GM12873 (cell line): ENCODE data around the gene SETBP1.

Experiments
- TF ChIP-seq, protein P1 (sequence below): IDR thresholded peaks from 2 replicates; pipeline ENCODE4 v1.5.1; 2012; ENCODE audit warnings: low read depth, mild to moderate bottlenecking, moderate library complexity, low read length, control low read depth; ENCODE audit not compliant: insufficient read depth; ENCODE audit errors: missing control alignments

Gene SETBP1

DNA sequence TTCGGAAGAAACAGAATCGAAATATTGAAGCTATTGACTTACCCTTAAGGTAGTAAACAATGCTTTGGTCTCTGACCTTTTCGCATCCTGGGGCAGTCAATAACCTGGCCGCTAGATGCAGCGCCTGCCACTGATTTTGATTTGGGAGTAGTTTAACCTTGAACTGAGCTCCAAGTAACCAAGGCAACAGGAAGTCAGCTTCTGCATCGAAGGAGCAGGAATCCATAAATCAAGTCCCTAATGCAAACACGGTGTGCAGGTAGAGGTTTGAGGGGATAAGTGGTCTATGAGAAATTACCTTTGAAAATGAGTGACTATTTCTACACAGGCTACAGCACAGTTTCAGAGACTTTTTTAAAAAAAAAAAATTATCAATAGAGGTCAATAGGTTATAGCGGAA lies 353.5 kb downstream of the SETBP1 start:
- TF ChIP-seq, protein P1, sequence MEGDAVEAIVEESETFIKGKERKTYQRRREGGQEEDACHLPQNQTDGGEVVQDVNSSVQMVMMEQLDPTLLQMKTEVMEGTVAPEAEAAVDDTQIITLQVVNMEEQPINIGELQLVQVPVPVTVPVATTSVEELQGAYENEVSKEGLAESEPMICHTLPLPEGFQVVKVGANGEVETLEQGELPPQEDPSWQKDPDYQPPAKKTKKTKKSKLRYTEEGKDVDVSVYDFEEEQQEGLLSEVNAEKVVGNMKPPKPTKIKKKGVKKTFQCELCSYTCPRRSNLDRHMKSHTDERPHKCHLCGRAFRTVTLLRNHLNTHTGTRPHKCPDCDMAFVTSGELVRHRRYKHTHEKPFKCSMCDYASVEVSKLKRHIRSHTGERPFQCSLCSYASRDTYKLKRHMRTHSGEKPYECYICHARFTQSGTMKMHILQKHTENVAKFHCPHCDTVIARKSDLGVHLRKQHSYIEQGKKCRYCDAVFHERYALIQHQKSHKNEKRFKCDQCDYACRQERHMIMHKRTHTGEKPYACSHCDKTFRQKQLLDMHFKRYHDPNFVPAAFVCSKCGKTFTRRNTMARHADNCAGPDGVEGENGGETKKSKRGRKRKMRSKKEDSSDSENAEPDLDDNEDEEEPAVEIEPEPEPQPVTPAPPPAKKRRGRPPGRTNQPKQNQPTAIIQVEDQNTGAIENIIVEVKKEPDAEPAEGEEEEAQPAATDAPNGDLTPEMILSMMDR: no peak

DNA sequence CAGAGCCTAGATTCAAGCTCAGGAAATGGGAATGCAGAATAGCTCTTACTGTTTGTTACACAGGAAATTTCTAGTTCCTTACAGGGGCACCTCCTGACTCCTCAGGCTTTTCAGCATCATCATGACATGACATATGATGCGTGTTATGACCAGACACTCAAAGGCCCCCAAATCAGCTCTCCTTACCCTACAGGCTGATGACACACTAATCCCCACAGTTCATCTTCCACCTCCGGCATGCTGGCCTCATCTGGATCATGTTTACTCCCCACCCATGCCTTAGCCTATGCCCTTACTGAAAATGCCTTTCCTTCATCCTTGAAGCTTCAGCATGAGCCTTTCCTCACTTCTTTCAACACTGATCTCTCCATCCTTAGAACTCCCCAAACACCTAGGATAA lies 356.9 kb downstream of the SETBP1 start:
- TF ChIP-seq, protein P1: no peak

- TF ChIP-seq, protein P1: no peak
These were observed 358.7 kb downstream of the SETBP1 start for GRCh38 chr18:45039376-45039775.

DNA sequence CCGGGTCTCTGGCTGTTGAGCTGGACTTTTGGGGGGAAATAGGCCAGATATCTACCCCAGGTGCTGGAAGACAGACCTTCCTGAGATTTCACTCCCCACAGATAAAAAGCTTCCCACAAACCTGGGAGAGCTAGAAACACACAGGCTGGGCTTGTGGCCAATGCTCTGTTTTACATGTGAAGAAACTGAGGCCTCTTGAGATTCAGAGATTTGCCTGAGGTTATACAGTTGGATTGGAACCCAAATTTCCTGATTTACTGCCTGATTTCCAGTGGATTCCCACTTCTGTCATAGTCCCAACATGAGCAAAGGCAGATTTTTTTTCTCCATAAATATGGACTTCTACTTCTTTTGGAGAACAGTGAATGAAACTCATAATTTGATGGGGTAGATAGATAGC lies 360.2 kb downstream of the SETBP1 start:
- TF ChIP-seq, protein P1: no peak

- TF ChIP-seq, protein P1: no peak
These were observed 364.1 kb downstream of the SETBP1 start for GRCh38 chr18:45044787-45045186.

DNA sequence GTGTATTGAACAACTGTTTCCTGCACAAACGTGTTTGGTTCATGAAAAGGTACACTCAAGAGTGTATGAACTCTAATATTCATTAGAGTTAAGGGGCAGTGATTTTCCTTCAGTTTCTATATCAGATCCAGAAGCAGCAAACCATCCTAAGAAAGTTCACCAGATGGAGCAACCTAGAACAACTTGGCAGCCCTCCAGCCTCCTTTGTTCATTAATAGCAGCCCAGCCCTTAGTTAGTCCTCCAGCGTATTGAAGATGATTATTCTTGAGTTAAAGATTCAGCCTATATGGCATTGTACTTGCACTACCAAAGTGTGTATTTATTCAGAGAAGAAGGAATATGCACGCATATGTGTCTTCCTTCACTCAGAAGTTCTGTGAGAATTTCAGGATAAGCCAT lies 365.5 kb downstream of the SETBP1 start:
- TF ChIP-seq, protein P1: no peak

DNA sequence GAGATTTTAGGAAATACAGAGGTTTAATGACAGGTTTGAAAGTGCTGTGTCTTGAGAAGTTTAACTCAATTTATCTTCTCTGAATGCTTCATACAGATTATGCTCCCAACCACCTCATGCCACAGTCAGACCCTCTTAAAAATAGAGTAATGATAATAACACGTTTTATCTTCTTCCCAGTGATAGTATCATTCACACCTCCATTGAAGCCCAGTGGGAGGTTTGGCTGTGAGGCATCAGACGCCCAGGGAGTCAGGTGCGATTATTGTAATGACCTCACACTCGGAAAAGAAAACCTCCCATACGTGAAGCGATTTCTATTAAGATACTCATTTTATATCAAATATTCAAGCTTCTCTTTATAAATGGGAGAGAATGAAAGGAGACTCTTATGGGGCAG lies 366.3 kb downstream of the SETBP1 start:
- TF ChIP-seq, protein P1: no peak
